Osteocyte (in vitro differentiated cells): ENCODE measurements around the gene CD2. TPM values are rescaled to one million over a fixed set of nuclear protein-coding genes. Genes with fewer than 3 reads are reported as not detected.

Experiments used
- DNase-seq: peaks from one replicate; pipeline ENCODE4 v3.0.0; 2021; ENCODE audit warnings: mixed read lengths; ENCODE audit not compliant: unreplicated experiment; ENCODE audit errors: extremely low spot score
- H3K27ac Mint-ChIP-seq: one replicate; pipeline ENCODE4 v1.8.0; 2021; ENCODE audit warnings: mild to moderate bottlenecking, mixed read lengths; ENCODE audit not compliant: unreplicated experiment
- H3K27me3 Mint-ChIP-seq: one replicate; pipeline ENCODE4 v1.8.0; 2021; ENCODE audit warnings: mixed read lengths; ENCODE audit not compliant: unreplicated experiment
- H3K36me3 Mint-ChIP-seq: one replicate; pipeline ENCODE4 v1.8.0; 2021; ENCODE audit warnings: mixed read lengths; ENCODE audit not compliant: unreplicated experiment
- H3K4me1 Mint-ChIP-seq: one replicate; pipeline ENCODE4 v1.8.0; 2021; ENCODE audit warnings: mixed read lengths; ENCODE audit not compliant: unreplicated experiment
- H3K4me3 Mint-ChIP-seq: one replicate; pipeline ENCODE4 v1.8.0; 2021; ENCODE audit warnings: mild to moderate bottlenecking, moderate library complexity, mixed read lengths; ENCODE audit not compliant: unreplicated experiment
- H3K9me3 Mint-ChIP-seq: one replicate; pipeline ENCODE4 v1.8.0; 2021; ENCODE audit warnings: mixed read lengths; ENCODE audit not compliant: unreplicated experiment
- CTCF ChIP-seq: fragments of 200-600 bp; sonication (generic); IDR thresholded peaks from 2 replicates; pipeline ENCODE4 v1.5.0; 2021; ENCODE audit warnings: antibody characterized with exemption, mild to moderate bottlenecking, moderate library complexity
- total RNA-seq: library from RNA; stranded (reverse); gene quantifications from 2 replicates; pipeline ENCODE4 v1.2.1, GENCODE V29; 2021

The CD2 gene
- total RNA-seq, 1 donor from 2014 or later, result not detected

DNA sequence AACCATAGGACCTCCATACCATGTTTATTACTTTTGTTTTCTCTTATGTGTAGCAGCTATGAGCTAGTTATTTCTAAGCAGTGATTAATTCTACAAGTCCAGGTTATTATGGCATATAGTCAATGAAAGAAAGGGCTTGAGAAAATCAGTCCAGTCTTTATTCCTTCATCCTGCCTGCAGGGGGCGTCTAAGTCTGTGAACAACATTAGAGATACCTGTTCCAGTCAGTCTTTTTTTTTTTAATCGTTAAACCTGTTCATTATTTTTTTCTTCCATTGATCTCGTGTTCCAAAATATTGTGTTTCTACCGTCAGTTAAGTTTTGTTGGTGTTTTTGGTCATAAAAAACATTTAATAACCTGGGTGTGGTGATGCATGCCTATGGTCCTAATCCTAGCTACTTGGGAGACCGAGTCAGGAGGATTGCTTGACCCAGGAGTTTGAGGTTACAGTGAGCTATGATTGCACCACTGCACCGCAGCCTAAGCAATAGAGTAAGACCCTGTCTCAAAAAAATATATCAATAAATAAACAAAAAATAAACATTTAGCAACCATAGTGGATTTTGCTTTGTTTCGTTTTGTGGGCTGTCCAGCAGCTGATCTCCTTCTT lies 29.4 kb upstream of the CD2 start:
- H3K4me1 Mint-ChIP-seq, result no peaks in the 10 kb centered on the region
- DNase-seq, result no peak
- no peaks in the 10 kb centered on the region for H3K36me3 Mint-ChIP-seq
- peaks cover 43% of the 10 kb centered on the region for H3K27me3 Mint-ChIP-seq
- TF ChIP-seq CTCF, result peak; percentile 81
- no peak overlapping the region for H3K27ac Mint-ChIP-seq
- H3K4me3 Mint-ChIP-seq, result no peak overlapping the region
- H3K9me3 Mint-ChIP-seq, result no peaks in the 10 kb centered on the region

GRCh38 chr1:116725798-116726197 lies 28.4 kb upstream of the CD2 start:
- no peak for TF ChIP-seq CTCF
- Mint-ChIP-seq H3K4me3 (no peak overlapping the region), H3K9me3 (no peaks in the 10 kb centered on the region), H3K27me3 (peaks cover 48% of the 10 kb centered on the region), H3K27ac (no peak overlapping the region), H3K36me3 (no peaks in the 10 kb centered on the region), H3K4me1 (no peaks in the 10 kb centered on the region)
- DNase-seq, result no peak

GRCh38 chr1:116726872-116727820 lies 27.1 kb upstream of the CD2 start:
- Mint-ChIP-seq H3K27me3 (peaks cover 57% of the 10 kb centered on the region), H3K9me3 (no peaks in the 10 kb centered on the region), H3K36me3 (no peaks in the 10 kb centered on the region), H3K27ac (no peak overlapping the region), H3K4me1 (no peaks in the 10 kb centered on the region), H3K4me3 (no peak overlapping the region)
- no peak for DNase-seq
- no peak for TF ChIP-seq CTCF

DNA sequence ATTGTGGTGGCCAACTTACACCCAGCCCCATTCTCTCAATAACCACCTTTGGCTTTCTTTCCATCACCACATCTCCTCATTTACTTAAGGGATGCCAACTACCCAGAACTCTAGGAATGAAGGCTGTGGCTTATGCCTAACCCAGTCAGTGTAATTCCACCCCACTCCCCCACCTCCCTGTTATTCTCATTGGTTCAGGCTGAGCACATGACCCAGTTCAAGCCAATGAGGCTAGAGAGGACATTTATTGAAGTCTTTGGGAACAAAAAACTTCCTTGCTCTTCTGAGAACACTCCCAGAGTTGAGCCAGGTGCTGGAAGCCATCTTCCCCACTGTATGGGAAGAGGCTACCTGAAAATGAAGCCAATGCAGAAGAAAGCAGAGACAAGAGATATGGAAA lies 22.8 kb upstream of the CD2 start:
- Mint-ChIP-seq H3K27me3 (peaks cover 49% of the 10 kb centered on the region), H3K36me3 (no peaks in the 10 kb centered on the region), H3K27ac (no peak overlapping the region), H3K4me3 (no peak overlapping the region), H3K4me1 (no peaks in the 10 kb centered on the region), H3K9me3 (no peaks in the 10 kb centered on the region)
- no peak for DNase-seq
- no peak for TF ChIP-seq CTCF

GRCh38 chr1:116732726-116733125 lies 21.5 kb upstream of the CD2 start:
- DNase-seq, result no peak
- Mint-ChIP-seq H3K27ac (no peak overlapping the region), H3K4me1 (no peaks in the 10 kb centered on the region), H3K36me3 (no peaks in the 10 kb centered on the region), H3K9me3 (no peaks in the 10 kb centered on the region), H3K27me3 (peaks cover 37% of the 10 kb centered on the region), H3K4me3 (no peak overlapping the region)
- no peak for TF ChIP-seq CTCF
